DOHH2 (cell line): Measurements from ENCODE around the gene LRRC3B.

Experiments
- EZH2phosphoT487 ChIP-seq: fragments of 200-600 bp; sonication (generic); IDR thresholded peaks from 2 replicates; pipeline ENCODE4 v1.6.1; 2017; ENCODE audit warnings: borderline replicate concordance, mild to moderate bottlenecking, antibody characterized with exemption, low read length, moderate library complexity, mixed read lengths
- TF ChIP-seq, protein P1 (sequence below): fragments of 200-600 bp; sonication (generic); IDR thresholded peaks from one replicate; pipeline ENCODE4 v1.5.1; 2014; ENCODE audit warnings: antibody characterized with exemption, mild to moderate bottlenecking, low read depth, low read length; ENCODE audit not compliant: poor library complexity, severe bottlenecking

DNA sequence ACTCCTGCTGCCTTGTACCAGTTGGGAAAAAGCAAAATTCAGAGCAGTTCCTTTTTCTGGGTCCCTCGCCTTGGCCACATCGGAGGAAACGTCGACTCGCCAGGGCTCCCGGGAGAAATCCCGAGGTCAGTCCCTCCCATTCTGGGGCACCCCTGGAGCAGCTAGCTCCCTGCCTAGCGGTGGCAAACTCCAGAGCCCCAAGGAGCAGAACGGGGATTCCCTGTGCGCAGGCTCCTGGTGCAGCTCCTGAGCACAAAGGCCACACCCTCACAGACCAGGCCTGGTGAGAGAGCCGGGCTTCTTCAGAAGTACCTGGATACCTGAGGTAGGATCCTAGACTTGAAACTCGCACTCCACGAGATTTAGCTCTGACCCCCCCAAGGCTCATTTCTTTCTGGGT lies 2.6 kb downstream of the LRRC3B start:
- TF ChIP-seq, protein P1, sequence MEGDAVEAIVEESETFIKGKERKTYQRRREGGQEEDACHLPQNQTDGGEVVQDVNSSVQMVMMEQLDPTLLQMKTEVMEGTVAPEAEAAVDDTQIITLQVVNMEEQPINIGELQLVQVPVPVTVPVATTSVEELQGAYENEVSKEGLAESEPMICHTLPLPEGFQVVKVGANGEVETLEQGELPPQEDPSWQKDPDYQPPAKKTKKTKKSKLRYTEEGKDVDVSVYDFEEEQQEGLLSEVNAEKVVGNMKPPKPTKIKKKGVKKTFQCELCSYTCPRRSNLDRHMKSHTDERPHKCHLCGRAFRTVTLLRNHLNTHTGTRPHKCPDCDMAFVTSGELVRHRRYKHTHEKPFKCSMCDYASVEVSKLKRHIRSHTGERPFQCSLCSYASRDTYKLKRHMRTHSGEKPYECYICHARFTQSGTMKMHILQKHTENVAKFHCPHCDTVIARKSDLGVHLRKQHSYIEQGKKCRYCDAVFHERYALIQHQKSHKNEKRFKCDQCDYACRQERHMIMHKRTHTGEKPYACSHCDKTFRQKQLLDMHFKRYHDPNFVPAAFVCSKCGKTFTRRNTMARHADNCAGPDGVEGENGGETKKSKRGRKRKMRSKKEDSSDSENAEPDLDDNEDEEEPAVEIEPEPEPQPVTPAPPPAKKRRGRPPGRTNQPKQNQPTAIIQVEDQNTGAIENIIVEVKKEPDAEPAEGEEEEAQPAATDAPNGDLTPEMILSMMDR, result no peak
- no peak for TF ChIP-seq EZH2phosphoT487
